ENCODE data around the gene KAT6B.
"Not testable (repeated sequence)": the region's sequence is repeated elsewhere in the genome, so short reads cannot be mapped to it uniquely, and the experiment has no call there.

KAT6B gene

DNA sequence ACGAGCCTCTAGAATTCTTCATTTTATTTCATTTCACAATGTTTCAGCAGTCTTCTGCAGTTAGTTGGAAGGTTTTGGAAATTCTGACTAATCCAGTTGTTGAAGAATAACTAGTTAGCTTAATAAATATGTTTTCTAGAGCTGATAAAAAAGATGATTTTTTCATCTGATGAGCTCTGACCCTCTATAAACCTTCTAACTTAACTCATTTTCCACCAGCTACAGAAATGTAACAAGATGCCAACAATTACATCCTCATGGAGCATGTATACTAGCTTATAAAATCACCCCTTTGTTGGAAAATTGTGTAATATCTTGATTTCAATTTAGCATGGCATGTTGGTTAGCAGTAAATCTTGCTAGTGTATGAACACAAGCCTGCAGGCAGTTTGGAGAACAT, 33.1 kb downstream of the KAT6B start:
- no peak for DNase-seq (ENCODE audit: low read depth in 2 of 2)

GRCh38 chr10:74862625-74863024, 36.2 kb downstream of the KAT6B start:
- DNase-seq (ENCODE audit: low read depth in 2 of 2): no peak

GRCh38 chr10:74863551-74863950, 37.2 kb downstream of the KAT6B start:
- no peak for DNase-seq (ENCODE audit: low read depth in 2 of 2)

GRCh38 chr10:74867351-74867750, 41.0 kb downstream of the KAT6B start:
- no peak for DNase-seq (ENCODE audit: low read depth in 2 of 2)

- DNase-seq (ENCODE audit: low read depth in 2 of 2): no peak
Measured at GRCh38 chr10:74868392-74868977, 42.1 kb downstream of the KAT6B start.

DNA sequence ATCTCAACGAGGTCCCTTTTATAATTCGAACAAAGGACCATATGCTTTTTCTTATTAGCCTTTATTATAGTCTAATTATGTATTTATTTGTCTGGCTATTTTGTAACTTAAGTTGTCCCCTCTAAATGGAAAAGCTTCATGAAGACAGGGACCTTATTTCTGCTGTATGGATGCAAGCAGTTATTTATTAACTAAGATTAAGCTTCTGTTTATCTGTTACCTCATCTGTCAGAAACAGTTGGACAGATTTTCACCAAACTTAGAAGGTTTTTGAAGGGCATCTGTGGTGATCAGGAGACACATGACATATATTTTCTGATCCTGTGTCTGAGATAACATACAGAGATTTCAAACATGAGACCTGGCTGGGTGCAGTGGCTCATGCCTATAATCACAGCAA, 43.2 kb downstream of the KAT6B start:
- DNase-seq (ENCODE audit: low read depth in 2 of 2): no peak

- DNase-seq (ENCODE audit: low read depth in 2 of 2): no peak
Measured at GRCh38 chr10:74870191-74870590, 43.8 kb downstream of the KAT6B start.

DNA sequence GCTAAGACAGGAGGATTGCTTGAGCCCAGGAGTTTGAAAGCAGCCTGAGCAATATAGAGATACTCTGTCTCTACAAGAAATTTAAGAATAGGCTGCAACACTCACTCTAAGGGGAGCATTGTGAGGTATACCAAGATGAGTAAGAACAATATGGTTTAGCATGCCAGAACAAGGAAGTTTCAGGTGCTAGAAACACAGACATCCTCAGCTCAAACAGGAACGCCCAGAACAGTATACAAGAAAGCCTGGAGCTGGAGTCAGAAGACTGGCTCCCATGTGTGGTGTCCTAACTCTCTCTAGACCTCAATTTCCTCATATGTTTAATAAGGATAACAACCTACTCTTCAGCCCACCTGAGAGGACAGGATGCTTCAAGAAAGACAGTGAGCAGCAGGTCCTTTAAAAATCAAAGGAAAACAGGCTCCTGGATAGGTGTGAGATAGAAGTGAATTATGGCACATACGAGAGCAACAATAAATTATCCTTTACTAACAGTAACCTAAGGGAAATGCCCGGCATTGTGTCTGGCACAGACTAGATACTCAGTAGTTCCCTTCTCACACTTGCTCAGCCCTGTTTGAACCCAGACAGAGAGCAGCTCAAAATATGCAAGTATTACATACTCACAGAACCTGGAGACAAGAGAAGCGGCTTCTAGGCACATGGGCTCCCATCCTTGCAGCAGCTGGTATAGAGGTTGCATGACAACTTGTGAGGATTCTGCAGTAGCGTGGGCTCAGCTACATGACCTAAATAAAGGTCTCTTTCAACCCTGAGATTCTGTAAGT, 45.4 kb downstream of the KAT6B start:
- DNase-seq (ENCODE audit: low read depth in 2 of 2): no peak

- no peak for DNase-seq (ENCODE audit: low read depth in 2 of 2)
Measured at GRCh38 chr10:74873803-74874454, 47.5 kb downstream of the KAT6B start.

- DNase-seq (ENCODE audit: low read depth in 2 of 2): no peak
Measured at GRCh38 chr10:74874649-74875048, 48.2 kb downstream of the KAT6B start.

DNA sequence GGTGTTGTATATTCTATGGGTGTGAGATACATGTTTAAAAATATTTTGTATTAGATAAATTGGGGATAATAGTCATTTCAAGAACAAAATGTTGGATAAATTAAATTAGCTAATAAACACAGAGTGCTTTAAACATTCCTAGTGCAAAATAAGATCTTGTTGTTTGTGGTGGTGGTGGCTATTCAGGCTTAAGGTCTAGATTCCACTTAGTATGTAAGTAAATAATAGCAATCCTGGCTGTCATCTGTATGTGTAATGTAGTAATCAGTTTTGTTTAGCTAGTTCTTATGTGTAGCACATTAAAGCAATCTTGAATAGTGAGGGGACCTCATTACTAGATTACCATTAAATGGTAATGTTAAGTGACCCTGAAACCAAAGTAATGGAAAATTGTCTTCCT, 48.7 kb downstream of the KAT6B start:
- no peak for DNase-seq (ENCODE audit: low read depth in 2 of 2)

GRCh38 chr10:74875966-74876365, 49.6 kb downstream of the KAT6B start:
- DNase-seq (ENCODE audit: low read depth in 2 of 2): no peak

GRCh38 chr10:74877054-74877453, 50.7 kb downstream of the KAT6B start:
- DNase-seq (ENCODE audit: low read depth in 2 of 2): not testable (repeated sequence)

DNA sequence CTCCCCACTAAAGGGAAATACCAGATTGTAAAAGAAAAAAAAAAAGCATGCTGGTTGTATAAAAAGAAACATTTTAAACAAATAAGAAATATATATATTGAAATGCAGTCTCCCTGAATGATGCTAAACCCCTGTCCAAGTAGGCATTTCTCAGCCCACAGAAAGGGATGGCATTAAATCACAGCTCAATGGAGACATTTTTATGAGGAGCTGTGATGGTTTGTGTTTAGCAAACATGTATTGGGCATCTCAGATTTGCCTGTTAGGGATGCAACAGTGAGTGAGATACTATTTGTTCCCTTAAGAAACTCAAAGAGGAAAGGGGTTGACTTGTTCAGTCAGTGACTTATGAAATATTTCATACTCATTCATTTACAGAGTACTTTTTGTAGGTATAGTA, 51.5 kb downstream of the KAT6B start:
- no peak for DNase-seq (ENCODE audit: low read depth in 2 of 2)

- DNase-seq (ENCODE audit: low read depth in 2 of 2): no peak
Measured at GRCh38 chr10:74880041-74880440, 53.6 kb downstream of the KAT6B start.

GRCh38 chr10:74881253-74881884, 55.0 kb downstream of the KAT6B start:
- no peak for DNase-seq (ENCODE audit: low read depth in 2 of 2)

DNA sequence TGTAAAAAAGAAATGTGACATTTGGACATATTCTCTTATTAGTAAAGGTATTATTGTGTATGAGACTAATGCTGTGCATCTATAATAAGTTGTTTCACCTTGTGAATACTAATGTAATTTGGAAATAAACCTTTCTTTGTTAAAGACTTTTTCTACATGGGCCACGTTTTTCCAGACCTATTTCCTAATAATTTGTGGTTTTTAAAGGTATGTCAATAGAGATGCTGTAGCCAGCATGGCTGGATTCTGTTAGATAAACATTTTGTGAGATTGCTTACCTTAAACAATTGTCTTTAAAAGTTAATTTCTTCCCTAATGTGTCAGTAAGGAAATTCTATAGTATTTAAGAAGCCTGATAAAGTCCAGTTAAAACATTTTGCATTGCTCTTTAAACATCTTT, 56.0 kb downstream of the KAT6B start:
- DNase-seq (ENCODE audit: low read depth in 2 of 2): no peak

DNA sequence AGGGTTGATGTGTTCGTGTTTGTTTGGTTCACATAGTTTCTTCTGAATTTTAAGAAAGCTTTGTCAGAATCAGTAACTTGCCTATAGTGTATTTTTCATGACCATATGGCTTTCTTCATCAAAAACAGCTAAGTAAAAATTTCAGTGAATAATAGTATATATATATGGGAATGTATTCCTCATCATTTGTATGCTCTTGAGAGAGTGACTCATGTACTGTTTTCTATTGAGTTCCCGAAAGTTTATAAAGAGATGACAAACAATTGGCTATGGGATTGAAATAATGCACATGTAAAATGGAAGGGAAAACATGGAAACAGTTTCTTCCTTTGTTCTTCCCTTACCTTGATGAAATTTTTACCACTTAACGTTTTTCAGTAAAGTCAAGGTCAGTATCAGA, 56.4 kb downstream of the KAT6B start:
- DNase-seq (ENCODE audit: low read depth in 2 of 2): no peak

- no peak for DNase-seq (ENCODE audit: low read depth in 2 of 2)
Measured at GRCh38 chr10:74883428-74883827, 57.0 kb downstream of the KAT6B start.

GRCh38 chr10:74887614-74888284, 61.3 kb downstream of the KAT6B start:
- no peak for DNase-seq (ENCODE audit: low read depth in 2 of 2)

DNA sequence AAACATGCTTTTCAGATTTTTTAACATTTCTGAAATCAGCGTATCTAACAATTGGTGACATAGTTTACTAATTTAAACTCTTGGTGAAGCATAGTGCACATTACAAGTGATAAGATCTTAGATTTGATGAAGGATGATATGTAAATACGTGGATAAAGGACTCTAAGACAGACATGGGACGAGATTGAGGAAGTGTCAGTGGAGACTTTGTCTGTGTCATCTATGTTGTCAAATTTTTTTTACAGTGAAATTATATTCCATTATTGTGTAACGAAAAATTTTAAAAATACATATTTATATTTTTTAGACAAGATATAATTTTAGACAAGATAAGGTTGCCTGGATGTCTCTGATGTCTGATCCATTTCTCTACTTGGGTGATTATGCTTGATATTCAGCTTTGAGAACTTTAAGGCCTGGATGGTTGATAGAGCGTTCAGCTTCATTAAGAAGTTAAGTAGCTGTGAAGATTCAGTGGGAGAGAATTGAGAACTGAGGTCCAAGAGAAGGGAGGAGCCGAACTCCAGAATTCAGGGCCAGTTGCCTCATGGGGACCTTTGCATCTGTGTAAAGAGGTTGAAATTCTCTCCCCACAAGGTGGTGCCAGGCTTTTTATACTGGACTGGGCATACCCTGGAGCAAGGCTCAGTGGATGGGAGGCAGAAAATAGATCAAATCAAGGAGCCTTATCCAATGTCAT, 62.7 kb downstream of the KAT6B start:
- no peak for DNase-seq (ENCODE audit: low read depth in 2 of 2)

DNA sequence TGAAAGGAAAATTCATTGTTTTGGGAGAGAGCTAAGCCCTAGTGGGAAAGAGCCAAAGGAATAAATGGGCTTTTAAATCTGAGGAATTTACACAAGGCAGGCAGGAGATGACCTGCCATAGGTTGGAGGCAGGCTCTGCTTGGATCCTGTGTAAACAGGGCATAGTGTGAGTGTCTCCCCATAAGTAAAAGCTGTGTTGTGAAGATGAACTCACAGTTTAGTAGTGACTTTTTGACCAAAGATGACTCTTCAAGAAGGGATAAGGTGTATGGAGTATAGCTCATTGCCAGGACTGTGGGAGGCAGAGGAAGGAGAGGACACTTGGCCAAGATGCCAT, 63.2 kb downstream of the KAT6B start:
- no peak for DNase-seq (ENCODE audit: low read depth in 2 of 2)
